ENCODE measurements around the gene LTBP3.

LTBP3 gene

GRCh38 chr11:65537296-65537597 is 20.9 kb downstream of the LTBP3 start:
- H3K27ac ChIP-seq = peak overlapping the region; percentile 94
- ChIA-PET POLR2A (ENCODE audit: low non-redundant PET) (no interaction called here), CTCF (interaction anchor here (0.6 kb wide), 1 partner anchor 30 kb away, joined by 3 read pairs; no protein-coding TSS in a partner anchor)
- DNase-seq (ENCODE audit: low spot score) = no peak
- no peak for TF ChIP-seq CTCF (conservative IDR thresholded peaks at IDR 0.05; ENCODE audit: low read depth)

- ChIA-PET CTCF (no interaction called here), POLR2A (ENCODE audit: low non-redundant PET) (no interaction called here)
- no peak for TF ChIP-seq CTCF (conservative IDR thresholded peaks at IDR 0.05; ENCODE audit: low read depth)
- DNase-seq (ENCODE audit: low spot score) = no peak
- peak overlapping the region; percentile 94 for H3K27ac ChIP-seq
Observed at GRCh38 chr11:65536412-65537295, 21.5 kb downstream of the LTBP3 start.

- H3K27ac ChIP-seq = peak overlapping the region; percentile 94
- DNase-seq (ENCODE audit: low spot score) = no peak
- CTCF ChIA-PET = no interaction called here
- TF ChIP-seq CTCF (conservative IDR thresholded peaks at IDR 0.05; ENCODE audit: low read depth) = no peak
- POLR2A ChIA-PET (ENCODE audit: low non-redundant PET) = no interaction called here
Observed at GRCh38 chr11:65535102-65535501, 23.1 kb downstream of the LTBP3 start.

- POLR2A ChIA-PET (ENCODE audit: low non-redundant PET) = interaction anchor here (0.7 to 0.8 kb wide), 2 partner anchors 8 to 118 kb away, joined by 8 to 9 read pairs; no protein-coding TSS in a partner anchor
- H3K27ac ChIP-seq = peak overlapping the region; percentile 94
- no peak for TF ChIP-seq CTCF (conservative IDR thresholded peaks at IDR 0.05; ENCODE audit: low read depth)
- DNase-seq (ENCODE audit: low spot score) = no peak
- CTCF ChIA-PET = no interaction called here
Observed at GRCh38 chr11:65532388-65533064, 25.6 kb downstream of the LTBP3 start.

GRCh38 chr11:65530157-65530496 is 28.0 kb downstream of the LTBP3 start:
- TF ChIP-seq CTCF (conservative IDR thresholded peaks at IDR 0.05; ENCODE audit: low read depth) = no peak
- ChIA-PET CTCF (interaction anchor here (0.5 to 1.8 kb wide), 2 partner anchors 11 to 521 kb away, joined by 3 to 7 read pairs; no protein-coding TSS in a partner anchor), POLR2A (ENCODE audit: low non-redundant PET) (no interaction called here)
- H3K27ac ChIP-seq = peak overlapping the region; percentile 23
- no peak for DNase-seq (ENCODE audit: low spot score)

GRCh38 chr11:65529475-65530156 is 28.5 kb downstream of the LTBP3 start:
- TF ChIP-seq CTCF (conservative IDR thresholded peaks at IDR 0.05; ENCODE audit: low read depth) = no peak
- ChIA-PET CTCF (interaction anchor here (0.5 to 0.7 kb wide), 2 partner anchors 11 to 520 kb away, joined by 3 to 6 read pairs; no protein-coding TSS in a partner anchor), POLR2A (ENCODE audit: low non-redundant PET) (interaction anchor here (0.7 kb wide), 1 partner anchor 16 kb away, joined by 3 read pairs; no protein-coding TSS in a partner anchor)
- DNase-seq (ENCODE audit: low spot score) = no peak
- peak overlapping the region; percentile 35 for H3K27ac ChIP-seq

Data from RWPE1 (cell line).